GM23338 (cell line): ENCODE measurements around the gene WNT7A. TPM values are rescaled to one million over a fixed set of nuclear protein-coding genes. Genes with fewer than 3 reads are reported as not detected.
A peak's percentile ranks its signal among the peaks of the same experiment; 100 is the strongest.

ENCODE experiments used
- ATAC-seq: fragments of 200-7000 bp; cut with Tn5 transposase; 3 replicates; pipeline ENCODE4 v1.9.1; 2020
- DNase-seq: peaks from one replicate; pipeline ENCODE4 v3.0.0-alpha.2; 2015; ENCODE audit warnings: low spot score
- H2AFZ ChIP-seq: fragments of 200-600 bp; sonication (generic); 2 replicates; pipeline ENCODE4 v1.8.0; 2016; ENCODE audit warnings: antibody characterized with exemption, mild to moderate bottlenecking, moderate library complexity
- H3F3A ChIP-seq: fragments of 200-600 bp; sonication (generic); replicated peaks from 2 replicates; pipeline ENCODE4 v1.8.0; 2017; ENCODE audit warnings: antibody characterized with exemption, mixed run types, low read depth
- H3K27ac ChIP-seq: fragments of 200-600 bp; sonication (generic); 2 replicates; pipeline ENCODE4 v1.6.1; 2016; ENCODE audit warnings: low read depth
- H3K27me3 ChIP-seq: fragments of 200-600 bp; sonication (generic); 2 replicates; pipeline ENCODE4 v1.8.0; 2016; ENCODE audit warnings: mild to moderate bottlenecking, mixed run types, moderate library complexity; ENCODE audit not compliant: insufficient read depth
- H3K36me3 ChIP-seq: fragments of 200-600 bp; sonication (generic); 2 replicates; pipeline ENCODE4 v1.8.0; 2016; ENCODE audit warnings: mild to moderate bottlenecking; ENCODE audit not compliant: insufficient read depth
- H3K4me1 ChIP-seq: fragments of 200-600 bp; sonication (generic); 2 replicates; pipeline ENCODE4 v1.8.0; 2016; ENCODE audit warnings: mild to moderate bottlenecking, moderate library complexity; ENCODE audit not compliant: insufficient read depth
- H3K4me2 ChIP-seq: fragments of 200-600 bp; sonication (generic); 2 replicates; pipeline ENCODE4 v1.7.1; 2017; ENCODE audit warnings: mixed run types
- H3K4me3 ChIP-seq: fragments of 200-600 bp; sonication (generic); 2 replicates; pipeline ENCODE4 v1.6.1; 2016; ENCODE audit warnings: mixed run types
- H3K79me2 ChIP-seq: fragments of 200-600 bp; sonication (generic); replicated peaks from 2 replicates; pipeline ENCODE4 v1.8.0; 2017; ENCODE audit warnings: mild to moderate bottlenecking; ENCODE audit not compliant: insufficient read depth
- H3K9me2 ChIP-seq: fragments of 200-600 bp; sonication (generic); 2 replicates; pipeline ENCODE4 v1.8.0; 2017; ENCODE audit not compliant: insufficient read depth
- H4K20me1 ChIP-seq: fragments of 200-600 bp; sonication (generic); replicated peaks from 2 replicates; pipeline ENCODE4 v1.8.0; 2017; ENCODE audit warnings: mild to moderate bottlenecking; ENCODE audit not compliant: insufficient read depth
- H3K27ac Mint-ChIP-seq: 2 replicates; pipeline ENCODE4 v1.8.0; 2020; ENCODE audit warnings: inconsistent platforms, mild to moderate bottlenecking, moderate library complexity, mixed read lengths
- H3K27me3 Mint-ChIP-seq: 3 replicates; pipeline ENCODE4 v1.8.0; 2022; ENCODE audit warnings: low read depth, mild to moderate bottlenecking, moderate library complexity, mixed read lengths, inconsistent platforms; ENCODE audit not compliant: insufficient read depth, poor library complexity
- H3K36me3 Mint-ChIP-seq: 3 replicates; pipeline ENCODE4 v1.8.0; 2021; ENCODE audit warnings: low read depth, mild to moderate bottlenecking, inconsistent platforms, moderate library complexity, mixed read lengths
- H3K4me1 Mint-ChIP-seq: 3 replicates; pipeline ENCODE4 v1.8.0; 2020; ENCODE audit warnings: mild to moderate bottlenecking, inconsistent platforms, mixed read lengths
- H3K4me3 Mint-ChIP-seq: 3 replicates; pipeline ENCODE4 v1.8.0; 2021; ENCODE audit warnings: moderate library complexity, mild to moderate bottlenecking, inconsistent platforms, mixed read lengths
- H3K9me3 Mint-ChIP-seq: 3 replicates; pipeline ENCODE4 v1.8.0; 2020; ENCODE audit warnings: moderate library complexity, mild to moderate bottlenecking, inconsistent platforms, mixed read lengths
- CREB1 ChIP-seq: fragments of 250-450 bp; sonication (Bioruptor Pico); IDR thresholded peaks from 2 replicates; pipeline ENCODE4 v1.5.0; 2020; ENCODE audit warnings: low read depth, mild to moderate bottlenecking, moderate library complexity
- CTCF ChIP-seq, 2 experiments: fragments of 200-600 bp in 1 of 2; sonication (generic) in 1 of 2; conservative IDR thresholded peaks; 2 replicates each; pipeline versions ENCODE4 v1.5.1 to v1.6.1; 2016 to 2017; ENCODE audit warnings: antibody characterized with exemption in 2 of 2, low read depth in 2 of 2, mild to moderate bottlenecking in 2 of 2, moderate library complexity in 1 of 2
- EZH2 ChIP-seq: fragments of 200-600 bp; sonication (generic); IDR thresholded peaks from one replicate; pipeline ENCODE4 v1.8.0; 2017; ENCODE audit warnings: antibody characterized with exemption, mild to moderate bottlenecking, low read depth; ENCODE audit not compliant: unreplicated experiment
- EZH2phosphoT487 ChIP-seq: fragments of 200-600 bp; sonication (generic); IDR thresholded peaks from one replicate; pipeline ENCODE4 v1.8.1; 2018; ENCODE audit warnings: antibody characterized with exemption; ENCODE audit not compliant: unreplicated experiment
- JUNB ChIP-seq: IDR thresholded peaks from one replicate; pipeline ENCODE4 v1.6.1; 2016; ENCODE audit warnings: antibody characterized with exemption; ENCODE audit not compliant: unreplicated experiment
- NANOG ChIP-seq: IDR thresholded peaks from 2 replicates; pipeline ENCODE4 v1.6.1; 2016; ENCODE audit warnings: antibody characterized with exemption, borderline replicate concordance
- POLR2AphosphoS5 ChIP-seq: IDR thresholded peaks from 2 replicates; pipeline ENCODE4 v1.6.1; 2016; ENCODE audit warnings: antibody characterized with exemption, low read depth
- STAT1 ChIP-seq: IDR thresholded peaks from one replicate; pipeline ENCODE4 v1.6.1; 2016; ENCODE audit warnings: antibody characterized with exemption; ENCODE audit not compliant: unreplicated experiment
- ZNF114 ChIP-seq: fragments of 250-450 bp; sonication (Bioruptor Pico); IDR thresholded peaks from 2 replicates; pipeline ENCODE4 v1.5.0; 2020; ENCODE audit warnings: mild to moderate bottlenecking, moderate library complexity
- ZNF331 ChIP-seq: fragments of 250-450 bp; sonication (Bioruptor Pico); IDR thresholded peaks from 2 replicates; pipeline ENCODE4 v1.5.0; 2020; ENCODE audit warnings: low read depth, mild to moderate bottlenecking, moderate library complexity
- polyA plus RNA-seq: library from polyadenylated mRNA; unstranded; fragments of >200 nt; fragmentation: Nextera tagmentation; extraction: Ambion mirVana; gene quantifications from 2 replicates; pipeline ENCODE4 v1.2.1, GENCODE V29; 2016
- total RNA-seq: library from RNA; depleted of rRNA; stranded (reverse); fragments of >200 nt; shearing (Covaris generic); gene quantifications from 2 replicates; pipeline ENCODE4 v1.2.3, GENCODE V29; 2014
- TF ChIP-seq, protein P1 (sequence below): IDR thresholded peaks from one replicate; pipeline ENCODE4 v1.6.1; 2018; ENCODE audit warnings: antibody characterized with exemption; ENCODE audit not compliant: unreplicated experiment
- TF ChIP-seq, protein P2 (sequence below): IDR thresholded peaks from 2 replicates; pipeline ENCODE4 v1.6.1; 2016; ENCODE audit warnings: antibody characterized with exemption

The WNT7A gene
- total and polyA plus RNA-seq, 2 experiments from 2014 or later, result not detected

- TF ChIP-seq JUNB (no peak), STAT1 (no peak), CREB1 (CRISPR knock-in tag) (no peak)
- TF ChIP-seq, protein P1, sequence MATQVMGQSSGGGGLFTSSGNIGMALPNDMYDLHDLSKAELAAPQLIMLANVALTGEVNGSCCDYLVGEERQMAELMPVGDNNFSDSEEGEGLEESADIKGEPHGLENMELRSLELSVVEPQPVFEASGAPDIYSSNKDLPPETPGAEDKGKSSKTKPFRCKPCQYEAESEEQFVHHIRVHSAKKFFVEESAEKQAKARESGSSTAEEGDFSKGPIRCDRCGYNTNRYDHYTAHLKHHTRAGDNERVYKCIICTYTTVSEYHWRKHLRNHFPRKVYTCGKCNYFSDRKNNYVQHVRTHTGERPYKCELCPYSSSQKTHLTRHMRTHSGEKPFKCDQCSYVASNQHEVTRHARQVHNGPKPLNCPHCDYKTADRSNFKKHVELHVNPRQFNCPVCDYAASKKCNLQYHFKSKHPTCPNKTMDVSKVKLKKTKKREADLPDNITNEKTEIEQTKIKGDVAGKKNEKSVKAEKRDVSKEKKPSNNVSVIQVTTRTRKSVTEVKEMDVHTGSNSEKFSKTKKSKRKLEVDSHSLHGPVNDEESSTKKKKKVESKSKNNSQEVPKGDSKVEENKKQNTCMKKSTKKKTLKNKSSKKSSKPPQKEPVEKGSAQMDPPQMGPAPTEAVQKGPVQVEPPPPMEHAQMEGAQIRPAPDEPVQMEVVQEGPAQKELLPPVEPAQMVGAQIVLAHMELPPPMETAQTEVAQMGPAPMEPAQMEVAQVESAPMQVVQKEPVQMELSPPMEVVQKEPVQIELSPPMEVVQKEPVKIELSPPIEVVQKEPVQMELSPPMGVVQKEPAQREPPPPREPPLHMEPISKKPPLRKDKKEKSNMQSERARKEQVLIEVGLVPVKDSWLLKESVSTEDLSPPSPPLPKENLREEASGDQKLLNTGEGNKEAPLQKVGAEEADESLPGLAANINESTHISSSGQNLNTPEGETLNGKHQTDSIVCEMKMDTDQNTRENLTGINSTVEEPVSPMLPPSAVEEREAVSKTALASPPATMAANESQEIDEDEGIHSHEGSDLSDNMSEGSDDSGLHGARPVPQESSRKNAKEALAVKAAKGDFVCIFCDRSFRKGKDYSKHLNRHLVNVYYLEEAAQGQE, result no peak
Observed at GRCh38 chr3:13792512-13793371, 87.1 kb downstream of the WNT7A start (continued).

GRCh38 chr3:13792051-13792490 lies 87.8 kb downstream of the WNT7A start:
- no peaks in the 10 kb centered on the region for H3K9me2 ChIP-seq
- no peaks in the 10 kb centered on the region for H4K20me1 ChIP-seq
- DNase-seq, result no peak
- peaks cover 14% of the 10 kb centered on the region for H3K27me3 Mint-ChIP-seq
- no peak overlapping the region for H3K27ac ChIP-seq
- H3F3A ChIP-seq, result no peaks in the 10 kb centered on the region
- no peaks in the 10 kb centered on the region for H3K36me3 Mint-ChIP-seq
- H3K27ac Mint-ChIP-seq, result no peak overlapping the region
- H3K4me3 Mint-ChIP-seq, result no peak overlapping the region
- no peaks in the 10 kb centered on the region for H3K79me2 ChIP-seq
- ATAC-seq, result peak; percentile 20
- no peak overlapping the region for H2AFZ ChIP-seq
- no peak overlapping the region for H3K4me3 ChIP-seq
- H3K4me1 Mint-ChIP-seq, result peaks cover 17% of the 10 kb centered on the region
- no peaks in the 10 kb centered on the region for H3K4me1 ChIP-seq
- no peaks in the 10 kb centered on the region for H3K27me3 ChIP-seq
- no peaks in the 10 kb centered on the region for H3K36me3 ChIP-seq
- H3K9me3 Mint-ChIP-seq, result no peaks in the 10 kb centered on the region
- H3K4me2 ChIP-seq, result no peak overlapping the region
- TF ChIP-seq ZNF331 (CRISPR knock-in tag) (no peak), EZH2 (no peak), CTCF (conservative IDR thresholded peaks at IDR 0.05; ENCODE audit: low read depth in 2 of 2) (no peak), POLR2AphosphoS5 (no peak), EZH2phosphoT487 (no peak), CREB1 (CRISPR knock-in tag) (no peak), NANOG (no peak), ZNF114 (CRISPR knock-in tag) (no peak)
- TF ChIP-seq, protein P1, result no peak
- TF ChIP-seq, protein P2, sequence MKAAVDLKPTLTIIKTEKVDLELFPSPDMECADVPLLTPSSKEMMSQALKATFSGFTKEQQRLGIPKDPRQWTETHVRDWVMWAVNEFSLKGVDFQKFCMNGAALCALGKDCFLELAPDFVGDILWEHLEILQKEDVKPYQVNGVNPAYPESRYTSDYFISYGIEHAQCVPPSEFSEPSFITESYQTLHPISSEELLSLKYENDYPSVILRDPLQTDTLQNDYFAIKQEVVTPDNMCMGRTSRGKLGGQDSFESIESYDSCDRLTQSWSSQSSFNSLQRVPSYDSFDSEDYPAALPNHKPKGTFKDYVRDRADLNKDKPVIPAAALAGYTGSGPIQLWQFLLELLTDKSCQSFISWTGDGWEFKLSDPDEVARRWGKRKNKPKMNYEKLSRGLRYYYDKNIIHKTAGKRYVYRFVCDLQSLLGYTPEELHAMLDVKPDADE, result no peak
